ENCODE measurements around the gene MARK4. TPM values are rescaled to one million over a fixed set of nuclear protein-coding genes. Genes with fewer than 3 reads are reported as not detected.
"Not testable (repeated sequence)": the region's sequence is repeated elsewhere in the genome, so short reads cannot be mapped to it uniquely, and the experiment has no call there.

MARK4 gene
- total RNA-seq: 17.5 TPM

DNA sequence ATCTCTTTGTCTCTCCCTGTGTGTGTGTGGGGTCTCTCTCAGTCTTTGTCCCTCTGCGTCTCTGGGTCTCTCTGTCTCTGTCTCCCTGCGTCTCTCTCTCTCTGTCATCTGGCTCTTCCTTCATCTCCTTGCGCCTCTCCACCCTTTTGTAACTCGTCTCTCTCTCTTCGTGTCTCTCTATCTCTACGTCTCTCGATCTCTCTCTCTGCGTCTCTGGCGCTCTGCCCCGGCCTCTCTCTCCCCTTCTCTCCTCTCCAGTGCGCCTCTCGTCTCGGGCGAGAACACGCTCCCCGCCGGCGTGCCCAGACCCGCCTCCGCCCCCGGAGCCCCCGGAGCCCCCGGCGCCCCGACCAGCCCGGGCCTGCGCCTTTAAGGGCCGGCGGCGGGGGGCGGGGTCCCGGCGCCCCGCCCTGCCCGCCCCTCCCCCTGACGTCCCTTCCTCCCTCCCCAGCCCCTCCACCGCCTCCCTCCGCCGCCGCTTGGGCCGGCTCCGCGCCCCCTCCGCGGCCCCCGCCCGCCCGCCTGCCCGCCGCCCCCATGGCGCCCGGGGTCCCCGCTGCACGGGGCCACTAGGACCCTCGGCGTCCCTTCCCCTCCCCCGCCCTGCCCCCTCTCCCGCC, at the start of gene MARK4:
Gene MARK4 (plus strand): TSS at position 440 of the 620 bp plus-strand sequence. CDS start 318 bp downstream, outside the sequence.
- DNase-seq (ENCODE audit: low spot score) (peak; percentile 65), ATAC-seq (peak; percentile 74)

DNA sequence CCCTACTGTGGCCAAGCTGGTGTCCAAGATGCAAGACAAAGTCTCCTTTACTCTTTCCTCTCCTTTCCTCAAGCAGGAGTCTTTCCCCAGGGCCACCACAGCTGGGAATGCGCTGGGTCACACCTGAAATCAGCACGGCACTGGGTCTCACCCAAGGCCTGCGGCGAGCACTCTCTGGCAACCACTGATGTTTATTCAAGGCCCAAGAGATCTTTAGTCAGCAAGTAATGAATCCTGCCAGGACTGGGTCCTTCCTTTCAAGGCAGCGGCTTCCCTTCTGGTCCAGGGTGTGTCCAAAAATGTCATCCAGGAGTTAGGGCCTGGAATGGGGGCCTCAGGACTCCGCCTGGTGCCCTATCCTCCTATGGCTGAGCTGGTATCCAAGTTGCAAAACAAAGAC, 48.4 kb upstream of the MARK4 start:
- DNase-seq (ENCODE audit: low spot score) (no peak), ATAC-seq (no peak)

DNA sequence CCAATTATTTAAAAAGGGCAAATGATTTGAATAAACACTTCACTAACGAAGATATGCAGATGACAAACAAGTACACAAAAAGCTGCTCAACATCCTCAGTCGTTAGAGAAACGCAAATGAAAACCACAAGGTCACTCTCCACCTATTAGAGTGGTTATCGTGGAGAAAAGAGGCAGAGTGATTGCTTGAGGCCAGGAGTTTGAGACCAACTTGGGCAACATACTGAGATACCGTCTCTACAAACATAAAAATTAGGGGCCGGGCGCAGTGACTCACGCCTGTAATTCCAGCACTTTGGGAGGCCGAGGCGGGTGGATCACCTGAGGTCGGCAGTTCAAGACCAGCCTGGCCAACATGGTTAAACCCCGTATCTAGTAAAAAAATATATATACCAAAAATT, 45.3 kb upstream of the MARK4 start:
- DNase-seq (ENCODE audit: low spot score) (no peak), ATAC-seq (no peak)

DNA sequence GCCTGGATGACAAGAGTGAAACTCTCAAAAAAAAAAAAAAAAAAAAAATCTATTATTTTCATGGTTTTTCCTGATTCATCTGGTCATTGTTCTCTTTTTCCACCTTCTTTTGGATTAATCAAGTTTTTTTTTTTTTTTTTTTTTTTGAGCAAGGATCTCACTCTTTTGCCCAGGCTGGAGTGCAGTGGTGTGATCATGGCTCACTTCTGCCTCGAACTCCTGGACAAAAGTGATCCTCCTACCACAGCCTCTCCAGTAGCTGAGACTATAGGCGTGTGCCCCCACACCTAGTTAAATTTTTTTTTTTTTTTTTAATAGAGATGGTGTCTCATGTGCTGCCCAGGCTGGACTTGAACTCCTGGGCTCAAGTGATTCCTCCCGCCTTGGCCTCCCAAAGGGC, 44.7 kb upstream of the MARK4 start:
- DNase-seq (ENCODE audit: low spot score): no peak
- no peak for ATAC-seq

DNA sequence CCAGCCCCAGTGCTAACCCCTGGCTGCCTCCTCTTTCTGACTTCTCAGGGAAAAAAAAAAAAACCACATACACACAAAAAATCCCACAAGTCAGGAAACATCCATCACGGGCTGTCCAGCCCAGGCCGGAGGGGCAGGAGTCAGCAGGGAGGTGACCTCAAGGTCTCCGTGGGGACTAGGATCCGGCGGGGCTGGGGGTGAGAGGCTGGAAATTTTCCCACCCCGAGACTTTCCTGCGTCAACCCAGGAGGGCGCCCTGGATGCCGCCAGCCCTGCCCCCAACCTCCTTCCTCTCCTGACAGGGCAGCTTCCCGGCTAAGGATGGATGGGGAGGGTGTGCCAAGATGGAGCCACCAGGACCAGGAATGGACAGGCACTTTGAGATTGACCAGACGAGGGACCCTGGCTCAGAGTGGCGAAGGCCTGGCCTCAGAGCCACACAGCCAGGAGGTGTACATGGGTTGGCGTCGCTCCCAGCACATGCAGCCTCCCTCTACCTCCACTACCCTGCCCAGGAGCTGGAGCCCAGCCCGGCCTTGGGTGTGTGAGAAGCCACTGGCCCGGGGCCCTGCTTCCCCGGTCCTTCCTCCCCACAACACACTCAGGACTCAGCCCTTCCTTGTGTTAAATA, 39.2 kb upstream of the MARK4 start:
- DNase-seq (ENCODE audit: low spot score) (peak; percentile 61), ATAC-seq (peak; percentile 64)

DNA sequence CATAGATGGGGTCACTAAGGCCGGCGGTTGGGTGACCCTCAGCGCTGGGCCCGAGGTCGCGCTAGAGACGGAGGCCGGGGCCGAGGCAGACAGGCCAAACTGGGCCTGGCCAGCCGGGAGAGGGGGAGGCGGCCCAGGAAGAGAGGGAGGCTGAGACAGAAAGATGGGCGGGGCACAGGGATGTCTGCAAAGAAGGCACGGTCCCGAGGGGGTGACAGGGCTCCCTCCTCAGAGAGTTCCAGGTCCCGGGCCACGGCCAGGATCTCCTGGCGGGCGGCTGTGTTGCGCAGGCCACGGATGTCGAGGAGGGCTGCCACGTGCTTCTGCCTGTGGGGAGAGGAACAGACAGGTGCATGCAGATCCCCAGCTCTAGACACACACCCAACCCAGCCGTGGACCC, 38.0 kb upstream of the MARK4 start:
- DNase-seq (ENCODE audit: low spot score) (no peak), ATAC-seq (no peak)

DNA sequence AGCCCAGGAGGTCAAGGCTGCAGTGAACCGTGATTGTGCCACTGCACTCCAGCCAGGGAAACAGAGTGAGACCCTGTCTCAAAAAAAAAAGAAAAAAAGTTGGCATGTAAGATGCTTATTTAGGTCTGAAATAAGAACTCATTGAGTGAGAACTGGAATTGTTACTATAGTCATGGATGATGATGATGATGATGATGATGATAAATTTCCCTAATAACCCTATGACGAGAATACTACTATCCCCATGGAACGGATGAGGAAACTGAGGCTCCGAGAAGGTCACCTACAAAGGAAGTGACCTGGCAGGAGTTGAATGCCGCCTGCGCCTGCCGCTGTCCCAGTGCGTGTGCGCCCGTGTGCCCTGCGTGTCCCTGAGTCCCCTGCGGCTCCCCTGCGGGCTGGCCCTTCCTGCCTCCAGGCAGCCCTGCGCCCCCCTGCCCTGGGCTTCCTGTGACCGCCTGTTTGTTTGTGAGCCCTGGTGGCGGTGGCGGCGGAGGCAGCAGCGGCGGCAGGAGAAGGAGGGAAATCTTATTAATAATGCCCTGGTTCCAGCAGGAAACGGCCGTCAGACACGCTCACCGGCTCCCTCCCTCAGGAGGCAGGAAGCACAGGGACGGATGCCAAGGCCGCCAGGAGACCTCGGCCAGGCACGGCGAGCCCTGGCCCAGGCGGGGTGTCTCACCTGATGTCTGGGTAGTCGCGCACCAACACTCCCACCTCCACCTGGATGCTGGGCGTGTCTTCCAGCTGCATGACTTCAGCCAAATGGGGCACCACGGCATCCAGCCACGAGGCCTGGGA, 35.5 kb upstream of the MARK4 start:
- DNase-seq (ENCODE audit: low spot score): no peak
- peak; percentile 21 for ATAC-seq

DNA sequence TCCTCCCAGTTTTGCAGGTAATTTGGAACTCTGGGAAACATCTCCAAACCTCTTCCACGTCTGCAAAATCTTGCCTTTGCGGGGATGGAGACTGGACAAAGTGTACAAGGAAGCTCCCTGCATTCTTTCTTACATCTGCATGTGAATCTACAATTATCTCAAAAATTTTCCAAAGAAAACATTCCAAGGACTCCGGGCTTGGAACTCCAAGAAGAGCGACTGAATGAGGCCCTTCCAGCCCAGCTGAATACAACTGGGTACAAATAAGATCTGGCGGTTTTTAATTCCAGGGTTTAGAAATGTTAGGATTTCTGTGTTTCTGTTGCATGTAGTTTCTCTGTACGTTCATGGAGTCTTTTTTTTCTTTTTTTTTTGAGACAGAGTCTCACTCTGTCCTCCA, 34.4 kb upstream of the MARK4 start:
- ATAC-seq (no peak), DNase-seq (ENCODE audit: low spot score) (no peak)

DNA sequence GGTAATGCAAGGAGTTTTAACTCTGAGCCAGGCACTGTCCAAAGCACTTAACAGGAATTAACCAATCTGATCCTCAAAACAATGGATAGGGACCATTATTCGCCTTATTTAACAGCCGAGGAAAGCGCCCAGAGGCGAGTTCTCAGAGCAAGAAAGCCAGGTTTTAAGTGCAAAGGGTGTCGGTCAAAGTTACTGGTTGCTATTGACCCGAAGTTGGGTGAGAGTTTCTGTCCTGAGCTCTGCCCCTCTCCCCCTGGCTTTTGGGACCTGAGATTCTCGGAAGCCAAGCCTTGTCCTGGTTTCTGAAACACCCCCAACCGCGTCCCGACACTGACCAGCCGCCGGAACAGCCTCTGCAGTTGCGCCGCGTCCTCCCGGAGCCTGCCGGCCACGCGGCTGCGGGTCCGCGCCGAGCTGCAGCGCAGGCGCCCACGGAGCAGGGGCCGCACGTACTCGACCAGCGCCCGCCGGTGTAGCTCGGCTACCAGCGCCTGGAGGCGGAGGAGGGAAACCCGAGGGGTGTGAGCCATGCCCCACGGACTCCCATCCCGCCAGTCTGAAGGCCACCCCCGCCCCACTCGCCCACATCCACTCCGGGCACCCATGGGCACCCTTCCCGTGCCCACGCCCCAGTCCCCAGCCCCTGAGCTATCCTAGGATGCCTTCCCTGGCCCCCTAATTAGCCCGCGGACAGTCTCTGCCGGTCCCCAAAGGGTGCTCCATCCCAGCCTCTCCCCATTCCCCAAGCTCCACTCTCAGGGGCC, 33.7 kb upstream of the MARK4 start:
- DNase-seq (ENCODE audit: low spot score): no peak
- peak; percentile 27 for ATAC-seq

DNA sequence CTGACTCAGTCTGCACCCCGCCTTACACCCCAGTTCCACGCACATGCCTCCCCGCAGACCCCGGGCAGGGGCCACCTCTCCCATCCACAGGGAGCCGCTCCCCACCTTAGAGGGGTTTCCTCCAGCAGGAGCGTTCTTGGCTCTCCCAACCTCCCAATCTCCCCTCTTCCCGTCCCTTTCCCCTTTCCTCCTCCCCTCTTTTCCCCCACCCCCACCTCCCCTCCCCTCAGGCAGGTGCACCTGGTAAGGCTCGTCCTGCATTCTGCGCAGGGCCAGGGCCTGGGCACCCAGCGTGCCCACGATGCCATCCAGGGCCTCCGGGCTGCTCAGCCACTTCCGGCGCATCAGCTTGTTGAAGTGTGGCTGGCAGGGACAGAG, 33.1 kb upstream of the MARK4 start:
- DNase-seq (ENCODE audit: low spot score): no peak
- ATAC-seq: no peak

DNA sequence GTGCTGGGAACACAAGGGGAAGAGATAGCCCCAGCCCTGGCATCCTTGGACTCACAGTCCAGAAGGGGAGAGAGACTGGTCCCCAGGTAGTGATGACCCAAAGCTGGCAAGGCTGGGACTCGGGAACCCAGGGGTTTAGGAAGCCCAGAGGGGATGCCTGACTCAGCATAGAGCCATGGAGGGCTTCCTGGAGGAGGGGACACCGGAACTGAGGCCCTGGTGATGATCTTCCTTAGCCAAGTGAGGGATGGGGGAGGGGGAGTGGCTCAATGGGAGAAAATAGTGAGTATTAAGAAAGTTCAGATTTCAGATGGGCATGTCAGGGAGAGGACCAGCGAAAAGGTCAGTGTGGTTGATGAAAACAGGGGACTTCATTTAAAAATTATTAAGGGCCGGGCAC, 32.6 kb upstream of the MARK4 start:
- DNase-seq (ENCODE audit: low spot score) (no peak), ATAC-seq (no peak)

DNA sequence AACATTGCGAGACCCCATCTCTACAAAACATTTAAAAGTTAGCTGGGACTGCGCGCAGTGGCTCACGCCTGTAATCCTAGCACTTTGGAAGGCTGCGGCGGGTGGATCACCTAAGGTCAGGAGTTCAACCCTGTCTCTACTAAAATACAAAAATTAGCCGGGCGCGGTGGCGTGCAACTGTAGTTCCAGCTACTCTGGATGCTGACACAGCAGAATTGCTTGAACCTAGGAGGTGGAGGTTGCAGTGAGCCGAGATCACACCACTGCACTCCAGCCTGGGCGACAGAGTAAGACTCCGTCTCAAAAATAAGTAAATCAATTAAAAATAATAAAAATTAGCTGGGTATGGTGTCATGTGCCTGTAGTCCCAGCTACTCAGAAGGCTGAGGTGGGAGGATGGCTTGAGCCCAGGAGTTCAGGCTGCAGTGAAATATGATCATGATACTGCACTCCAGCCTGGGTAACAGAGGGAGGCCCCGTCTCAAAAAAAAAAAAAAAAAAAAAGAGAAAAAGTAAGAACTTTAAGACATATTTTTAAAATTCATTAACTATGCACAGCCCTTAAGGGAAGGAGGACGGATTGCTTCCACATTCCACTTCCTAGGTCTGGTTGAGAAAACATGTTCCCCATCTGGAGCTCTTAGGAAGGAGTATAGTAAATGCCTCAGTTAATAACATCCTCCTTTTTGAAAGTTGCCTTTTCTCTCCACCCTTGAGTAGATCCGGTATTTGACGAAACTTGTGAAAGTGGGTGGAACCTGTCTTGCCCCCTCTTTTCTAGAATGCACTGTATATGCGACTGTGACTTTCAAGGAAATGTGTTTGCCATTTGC, 31.9 kb upstream of the MARK4 start:
- DNase-seq (ENCODE audit: low spot score): no peak
- no peak for ATAC-seq

DNA sequence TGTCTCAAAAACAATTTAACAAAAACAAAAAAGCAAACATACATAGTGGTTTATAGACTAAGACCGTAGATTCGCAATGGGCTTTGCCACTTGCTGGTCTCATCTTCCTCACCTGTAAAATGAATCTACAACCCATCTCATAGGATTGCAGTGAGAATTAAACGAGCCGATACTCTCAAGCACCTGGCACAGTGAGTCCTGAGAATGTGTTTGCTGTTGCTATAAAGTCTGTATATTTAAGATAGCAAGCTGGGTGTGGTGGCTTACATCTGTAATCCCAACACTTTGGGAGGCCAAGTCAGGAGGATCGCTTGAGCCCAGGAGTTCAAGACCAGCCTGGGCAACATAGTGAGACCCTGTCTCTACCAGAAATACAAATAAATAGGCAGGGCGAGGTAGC, 28.3 kb upstream of the MARK4 start:
- DNase-seq (ENCODE audit: low spot score) (no peak), ATAC-seq (no peak)

DNA sequence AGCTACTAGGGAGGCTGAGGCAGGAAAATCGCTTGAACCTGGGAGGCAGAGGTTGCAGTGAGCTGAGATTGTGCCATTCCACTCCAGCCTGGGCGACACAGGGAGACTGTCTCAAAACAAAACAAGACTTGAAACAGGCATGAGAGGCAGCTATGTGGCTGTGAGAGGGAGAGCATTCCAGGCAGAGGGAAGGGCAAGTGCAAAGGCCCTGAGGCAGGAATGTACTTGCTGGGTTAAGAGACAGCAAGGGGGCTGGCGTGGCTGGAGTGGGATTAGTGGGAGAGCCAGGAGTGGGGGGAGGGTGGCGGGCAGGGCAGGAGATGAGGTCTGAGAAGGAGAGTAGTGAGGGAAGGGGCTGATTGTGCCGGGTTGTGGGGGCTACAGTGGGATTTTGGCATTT, 27.2 kb upstream of the MARK4 start:
- ATAC-seq: no peak
- DNase-seq (ENCODE audit: low spot score): no peak

DNA sequence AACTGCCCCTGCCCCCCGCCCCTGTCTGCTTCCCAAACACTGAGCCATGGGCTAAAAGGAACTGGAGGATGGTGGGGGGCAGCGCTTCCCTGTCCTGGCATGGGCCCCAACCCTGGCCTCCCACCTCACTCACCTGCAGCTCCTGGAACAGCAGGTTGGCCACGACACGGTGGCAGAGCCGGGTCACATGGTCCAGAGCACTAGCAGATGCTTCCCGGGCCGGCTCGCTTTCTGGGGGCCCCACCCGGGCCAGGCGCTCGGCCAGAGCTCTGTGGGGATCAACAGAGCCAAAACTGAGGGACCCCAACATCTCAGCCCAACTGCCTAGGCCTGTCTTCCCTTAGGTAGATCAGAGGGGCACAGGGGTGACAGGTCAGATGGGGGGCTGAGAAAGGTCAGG, 26.4 kb upstream of the MARK4 start:
- DNase-seq (ENCODE audit: low spot score): no peak
- no peak for ATAC-seq

DNA sequence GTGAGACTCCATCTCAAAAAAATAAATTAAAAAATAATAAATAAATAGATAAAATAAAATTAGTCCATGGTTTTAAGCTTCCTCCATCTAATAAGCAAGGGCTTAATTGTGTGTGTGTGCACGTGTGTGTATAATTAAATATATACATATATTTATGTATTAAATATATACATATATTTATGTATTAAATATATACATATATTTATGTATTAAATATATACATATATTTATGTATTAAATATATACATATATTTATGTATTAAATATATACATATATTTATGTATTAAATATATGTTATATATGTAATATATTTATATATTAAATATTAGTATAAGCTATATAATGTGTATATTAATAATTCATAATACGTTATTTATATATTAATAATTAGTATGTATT, 22.0 kb upstream of the MARK4 start:
- not testable (repeated sequence) for DNase-seq (ENCODE audit: low spot score); ATAC-seq

DNA sequence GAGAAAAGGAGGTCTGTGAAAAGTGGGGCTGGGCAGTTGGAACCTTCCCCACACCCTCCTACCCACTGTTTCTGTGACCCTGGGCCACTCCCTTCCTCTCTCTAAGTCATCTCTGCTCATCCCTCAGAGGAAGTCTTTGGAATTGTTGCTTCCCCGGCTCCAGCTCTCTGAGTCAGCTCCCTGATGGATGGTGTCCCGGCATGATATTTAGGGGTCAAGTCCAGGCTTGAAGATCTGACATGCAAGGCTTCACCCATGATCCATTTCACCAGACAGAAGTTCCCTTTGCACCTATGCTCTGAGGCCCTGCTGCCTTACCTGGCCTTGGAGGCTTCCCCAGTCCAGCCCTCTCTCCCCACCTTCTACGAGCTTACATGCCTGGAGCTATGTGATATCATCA, 19.2 kb upstream of the MARK4 start:
- DNase-seq (ENCODE audit: low spot score) (no peak), ATAC-seq (no peak)

DNA sequence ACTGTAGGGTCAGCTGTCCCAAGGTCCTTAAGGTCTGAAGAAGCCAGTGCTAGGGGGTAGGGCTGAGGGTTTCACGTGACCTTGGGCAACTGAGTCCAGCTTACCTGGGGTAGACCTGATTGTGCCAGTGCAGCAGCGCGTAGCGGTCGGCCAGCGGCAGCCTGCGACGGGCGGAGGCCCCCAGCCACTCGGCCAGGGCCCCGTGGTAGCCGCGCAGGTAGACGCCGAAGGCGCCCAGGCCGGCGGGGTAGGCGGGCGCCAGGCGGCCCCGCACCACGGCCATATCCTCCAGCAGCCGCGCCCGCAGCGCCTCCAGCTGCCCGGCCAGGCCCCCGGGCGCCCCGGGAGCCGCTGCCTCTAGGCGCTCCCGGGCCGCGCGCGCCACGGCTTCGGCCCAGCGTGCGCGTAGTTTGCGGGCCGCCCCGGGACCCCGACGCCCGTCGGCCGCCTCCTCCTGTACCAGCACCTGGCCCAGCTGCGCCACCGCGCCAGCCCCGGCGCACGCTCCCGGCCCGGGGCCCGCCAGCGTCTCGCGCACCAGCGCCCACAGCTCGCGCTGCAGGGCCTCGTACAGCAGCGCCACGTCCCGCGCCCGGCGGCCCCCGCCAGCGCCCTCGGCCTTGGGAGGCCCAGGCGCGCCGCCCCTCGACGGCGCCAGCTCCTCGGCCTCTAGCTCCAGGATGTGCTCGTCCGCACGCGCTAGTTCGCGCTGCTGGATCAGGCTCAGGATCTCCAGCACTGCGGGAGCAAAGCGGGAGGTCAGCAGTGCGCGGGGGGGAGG, 16.8 kb upstream of the MARK4 start:
- ATAC-seq: no peak
- no peak for DNase-seq (ENCODE audit: low spot score)

DNA sequence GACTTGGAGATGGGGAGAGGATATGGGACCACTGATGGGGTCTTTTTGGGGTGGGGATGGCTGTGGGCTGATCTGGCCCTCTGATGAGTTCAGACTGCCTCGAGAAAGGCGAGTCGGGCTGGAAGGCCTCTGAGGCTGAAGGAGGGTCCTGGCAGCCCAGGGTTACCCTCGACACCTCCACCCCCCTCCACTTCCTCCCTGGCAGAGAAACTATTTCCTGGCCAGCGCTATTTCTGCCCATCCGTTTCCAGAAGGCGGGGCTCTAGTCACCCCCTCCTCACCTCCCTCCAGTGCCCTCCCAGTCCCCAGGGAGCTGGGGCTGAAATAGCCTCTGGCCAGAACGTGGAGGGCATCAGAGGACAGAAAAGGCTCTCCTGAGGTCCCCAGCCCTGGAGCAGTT, 15.6 kb upstream of the MARK4 start:
- ATAC-seq: peak; percentile 37
- DNase-seq (ENCODE audit: low spot score): no peak

DNA sequence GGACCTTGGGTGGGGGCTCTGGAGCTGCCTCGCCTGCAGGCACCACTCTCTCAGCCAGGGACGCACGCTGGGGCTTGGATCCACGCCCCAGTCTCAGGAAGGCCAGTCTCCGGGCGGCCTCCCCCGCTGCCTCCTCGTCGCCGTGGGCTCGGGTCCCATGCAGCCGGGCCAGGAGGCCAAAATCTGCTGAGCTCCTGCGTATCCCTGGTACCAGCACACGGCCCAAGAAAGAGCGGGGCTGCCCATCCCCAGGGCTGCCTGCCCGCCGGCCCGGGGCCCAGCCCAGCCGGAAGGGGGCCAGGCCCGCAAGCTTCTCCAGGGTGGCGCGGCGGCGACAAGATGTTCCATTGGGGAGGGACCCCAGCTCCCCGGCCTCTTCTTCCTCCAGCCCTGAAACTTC, 12.5 kb upstream of the MARK4 start:
- ATAC-seq (no peak), DNase-seq (ENCODE audit: low spot score) (no peak)

Data from left lobe of liver (tissue), 2 donors.